ENCODE results near the gene IFIT2.

Gene IFIT2

GRCh38 chr10:89343089-89343767 is 41.4 kb downstream of the IFIT2 start:
- DNase-seq, result no peak

- no peak for DNase-seq
Observed at GRCh38 chr10:89344156-89344555, 42.3 kb downstream of the IFIT2 start.

- no peak for DNase-seq
Observed at GRCh38 chr10:89345367-89346000, 43.6 kb downstream of the IFIT2 start.

GRCh38 chr10:89346405-89347254 is 44.8 kb downstream of the IFIT2 start:
- DNase-seq, result peak; percentile 79

GRCh38 chr10:89347701-89348457 is 46.0 kb downstream of the IFIT2 start:
- DNase-seq, result no peak

GRCh38 chr10:89348481-89348880 is 46.6 kb downstream of the IFIT2 start:
- no peak for DNase-seq

GRCh38 chr10:89348975-89349374 is 47.1 kb downstream of the IFIT2 start:
- DNase-seq, result no peak

GRCh38 chr10:89350631-89351315 is 48.9 kb downstream of the IFIT2 start:
- peak; percentile 41 for DNase-seq

- peak; percentile 36 for DNase-seq
Observed at GRCh38 chr10:89351412-89351779, 49.5 kb downstream of the IFIT2 start.

- peak; percentile 98 for DNase-seq
Observed at GRCh38 chr10:89351780-89352597, 50.1 kb downstream of the IFIT2 start.

GRCh38 chr10:89352802-89353201 is 51.0 kb downstream of the IFIT2 start:
- DNase-seq, result peak; percentile 32

GRCh38 chr10:89355394-89355931 is 53.6 kb downstream of the IFIT2 start:
- DNase-seq, result no peak

GRCh38 chr10:89357096-89357495 is 55.2 kb downstream of the IFIT2 start:
- no peak for DNase-seq

GRCh38 chr10:89357975-89358374 is 56.1 kb downstream of the IFIT2 start:
- DNase-seq, result no peak
